GM20000 (cell line): ENCODE measurements around the gene U2AF1L4.

Experiments
- DNase-seq: peaks from one replicate; pipeline ENCODE4 v3.0.0; 2012; ENCODE audit warnings: low spot score
- CTCF ChIP-seq: IDR thresholded peaks from 2 replicates; pipeline ENCODE4 v1.5.1; 2012; ENCODE audit warnings: mild to moderate bottlenecking, control low read depth; ENCODE audit errors: extremely low read depth, missing control alignments

Gene U2AF1L4

GRCh38 chr19:35723671-35724070, 21.5 kb downstream of the U2AF1L4 start:
- DNase-seq: no peak
- no peak for TF ChIP-seq CTCF

GRCh38 chr19:35722897-35723296, 22.3 kb downstream of the U2AF1L4 start:
- no peak for TF ChIP-seq CTCF
- no peak for DNase-seq

GRCh38 chr19:35722461-35722860, 22.8 kb downstream of the U2AF1L4 start:
- no peak for DNase-seq
- TF ChIP-seq CTCF: no peak

GRCh38 chr19:35721374-35721773, 23.8 kb downstream of the U2AF1L4 start:
- no peak for TF ChIP-seq CTCF
- DNase-seq: no peak

- no peak for DNase-seq
- TF ChIP-seq CTCF: no peak
Measured at GRCh38 chr19:35720648-35721047, 24.6 kb downstream of the U2AF1L4 start.

- DNase-seq: no peak
- no peak for TF ChIP-seq CTCF
Measured at GRCh38 chr19:35720163-35720524, 25.1 kb downstream of the U2AF1L4 start.

GRCh38 chr19:35719402-35720162, 25.6 kb downstream of the U2AF1L4 start:
- DNase-seq: no peak
- TF ChIP-seq CTCF: no peak
